Type B pancreatic cell (in vitro differentiated cells): ENCODE measurements around the gene ADRA2B. TPM values are rescaled to one million over a fixed set of nuclear protein-coding genes. Genes with fewer than 3 reads are reported as not detected.
"Not testable (repeated sequence)": the region's sequence is repeated elsewhere in the genome, so short reads cannot be mapped to it uniquely, and the experiment has no call there.

Source experiments
- DNase-seq: peaks from one replicate; pipeline ENCODE4 v3.0.0; 2021; ENCODE audit warnings: mixed read lengths; ENCODE audit not compliant: unreplicated experiment; ENCODE audit errors: extremely low spot score
- H3K27ac Mint-ChIP-seq: 2 replicates; pipeline ENCODE4 v1.8.0; 2021; ENCODE audit warnings: mild to moderate bottlenecking, mixed read lengths
- H3K27me3 Mint-ChIP-seq: 2 replicates; pipeline ENCODE4 v1.8.0; 2021; ENCODE audit warnings: mixed read lengths
- H3K36me3 Mint-ChIP-seq: 2 replicates; pipeline ENCODE4 v1.8.0; 2021; ENCODE audit warnings: mixed read lengths
- H3K4me1 Mint-ChIP-seq: one replicate; pipeline ENCODE4 v1.8.0; 2021; ENCODE audit warnings: mixed read lengths; ENCODE audit not compliant: unreplicated experiment
- H3K4me3 Mint-ChIP-seq: 2 replicates; pipeline ENCODE4 v1.8.0; 2021; ENCODE audit warnings: mild to moderate bottlenecking, mixed read lengths
- H3K9me3 Mint-ChIP-seq: 2 replicates; pipeline ENCODE4 v1.8.0; 2021; ENCODE audit warnings: mixed read lengths
- CTCF ChIP-seq: fragments of 200-600 bp; sonication (generic); conservative IDR thresholded peaks from 2 replicates; pipeline ENCODE4 v1.5.0; 2021; ENCODE audit warnings: antibody characterized with exemption, mild to moderate bottlenecking
- total RNA-seq: library from RNA; stranded (reverse); gene quantifications from 2 replicates; pipeline ENCODE4 v1.2.1, GENCODE V29; 2021; ENCODE audit warnings: low replicate concordance

The ADRA2B gene
- total RNA-seq, 1 donor from 2014 or later, result 2.4 TPM

GRCh38 chr2:96074156-96074555 is 42.2 kb downstream of the ADRA2B start:
- no peaks in the 10 kb centered on the region for H3K4me1 Mint-ChIP-seq
- H3K4me3 Mint-ChIP-seq, result no peak overlapping the region
- TF ChIP-seq CTCF, result no peak
- no peak overlapping the region for H3K27ac Mint-ChIP-seq
- H3K27me3 Mint-ChIP-seq, result no peaks in the 10 kb centered on the region
- no peaks in the 10 kb centered on the region for H3K9me3 Mint-ChIP-seq
- no peaks in the 10 kb centered on the region for H3K36me3 Mint-ChIP-seq
- DNase-seq, result no peak

- TF ChIP-seq CTCF, result no peak
- Mint-ChIP-seq H3K27ac (peak overlapping the region; percentile 67), H3K9me3 (no peaks in the 10 kb centered on the region), H3K27me3 (no peaks in the 10 kb centered on the region), H3K4me3 (no peak overlapping the region), H3K4me1 (peaks cover 4% of the 10 kb centered on the region), H3K36me3 (no peaks in the 10 kb centered on the region)
- DNase-seq, result no peak
Measured at GRCh38 chr2:96073170-96073775, 43.1 kb downstream of the ADRA2B start.

- Mint-ChIP-seq H3K36me3 (no peaks in the 10 kb centered on the region), H3K4me1 (peaks cover 4% of the 10 kb centered on the region), H3K27me3 (no peaks in the 10 kb centered on the region), H3K27ac (peak overlapping the region; percentile 67), H3K4me3 (no peak overlapping the region), H3K9me3 (no peaks in the 10 kb centered on the region)
- TF ChIP-seq CTCF, result no peak
- DNase-seq, result no peak
Measured at GRCh38 chr2:96072746-96073145, 43.6 kb downstream of the ADRA2B start.

GRCh38 chr2:96071977-96072491 is 44.3 kb downstream of the ADRA2B start:
- H3K9me3 Mint-ChIP-seq, DNase-seq, H3K4me3 Mint-ChIP-seq, H3K36me3 Mint-ChIP-seq, H3K27me3 Mint-ChIP-seq, H3K27ac Mint-ChIP-seq, H3K4me1 Mint-ChIP-seq: not testable (repeated sequence)

- H3K27me3 Mint-ChIP-seq, H3K4me1 Mint-ChIP-seq, H3K4me3 Mint-ChIP-seq, H3K27ac Mint-ChIP-seq, DNase-seq, H3K9me3 Mint-ChIP-seq, H3K36me3 Mint-ChIP-seq: not testable (repeated sequence)
Measured at GRCh38 chr2:96071087-96071976, 45.0 kb downstream of the ADRA2B start.

GRCh38 chr2:96070351-96070750 is 46.0 kb downstream of the ADRA2B start:
- H3K27ac Mint-ChIP-seq, H3K36me3 Mint-ChIP-seq, H3K4me3 Mint-ChIP-seq, H3K27me3 Mint-ChIP-seq, H3K4me1 Mint-ChIP-seq, DNase-seq, H3K9me3 Mint-ChIP-seq: not testable (repeated sequence)

GRCh38 chr2:96069878-96070277 is 46.5 kb downstream of the ADRA2B start:
- H3K36me3 Mint-ChIP-seq, H3K27me3 Mint-ChIP-seq, H3K4me1 Mint-ChIP-seq, H3K4me3 Mint-ChIP-seq, H3K9me3 Mint-ChIP-seq, DNase-seq, H3K27ac Mint-ChIP-seq: not testable (repeated sequence)

- H3K4me3 Mint-ChIP-seq, H3K27ac Mint-ChIP-seq, H3K36me3 Mint-ChIP-seq, H3K4me1 Mint-ChIP-seq, H3K9me3 Mint-ChIP-seq, H3K27me3 Mint-ChIP-seq, DNase-seq: not testable (repeated sequence)
Measured at GRCh38 chr2:96067902-96068581, 48.3 kb downstream of the ADRA2B start.

- not testable (repeated sequence) for H3K4me1 Mint-ChIP-seq, H3K27ac Mint-ChIP-seq, H3K27me3 Mint-ChIP-seq, H3K4me3 Mint-ChIP-seq, H3K9me3 Mint-ChIP-seq, H3K36me3 Mint-ChIP-seq, DNase-seq
Measured at GRCh38 chr2:96067098-96067660, 49.2 kb downstream of the ADRA2B start.

- H3K4me3 Mint-ChIP-seq, H3K27ac Mint-ChIP-seq, H3K9me3 Mint-ChIP-seq, DNase-seq, H3K36me3 Mint-ChIP-seq, H3K4me1 Mint-ChIP-seq, H3K27me3 Mint-ChIP-seq: not testable (repeated sequence)
Measured at GRCh38 chr2:96066511-96066910, 49.9 kb downstream of the ADRA2B start.
